HG02943 (cell line): Measurements from ENCODE around the gene CFAP91.

Source experiments
- ATAC-seq: cut with Tn5 transposase; IDR thresholded peaks from one replicate; pipeline ENCODE4 v1.9.1; 2021; ENCODE audit warnings: mild to moderate bottlenecking, low read depth, moderate library complexity; ENCODE audit not compliant: unreplicated experiment

Gene CFAP91

GRCh38 chr3:119702530-119703527, at the start of gene CFAP91:
Gene CFAP91 (plus strand): TSS chr3:119703022. CDS start chr3:119703099, 77 bp downstream.
- peak; percentile 84 for ATAC-seq

- ATAC-seq, result no peak
These were observed 48.9 kb upstream of the CFAP91 start for GRCh38 chr3:119653876-119654275.

GRCh38 chr3:119657887-119658702, 44.7 kb upstream of the CFAP91 start:
- ATAC-seq, result no peak

GRCh38 chr3:119658994-119659393, 43.8 kb upstream of the CFAP91 start:
- no peak for ATAC-seq

- no peak for ATAC-seq
These were observed 43.1 kb upstream of the CFAP91 start for GRCh38 chr3:119659606-119660291.

GRCh38 chr3:119660474-119661440, 42.1 kb upstream of the CFAP91 start, which contains the start of gene POPDC2:
Gene POPDC2 (minus strand): TSS chr3:119660589. CDS start chr3:119660423, 166 bp downstream.
- no peak for ATAC-seq

- ATAC-seq, result no peak
These were observed 40.0 kb upstream of the CFAP91 start for GRCh38 chr3:119662604-119663373.

- ATAC-seq, result no peak
These were observed 38.9 kb upstream of the CFAP91 start for GRCh38 chr3:119663885-119664284.

GRCh38 chr3:119664370-119664769, 38.5 kb upstream of the CFAP91 start:
- no peak for ATAC-seq

GRCh38 chr3:119664850-119665379, 37.9 kb upstream of the CFAP91 start:
- ATAC-seq, result no peak

GRCh38 chr3:119665954-119666559, 36.8 kb upstream of the CFAP91 start:
- ATAC-seq, result no peak

- no peak for ATAC-seq
These were observed 32.8 kb upstream of the CFAP91 start for GRCh38 chr3:119669906-119670570.

GRCh38 chr3:119672776-119673175, 30.0 kb upstream of the CFAP91 start:
- ATAC-seq, result no peak

- ATAC-seq, result no peak
These were observed 28.9 kb upstream of the CFAP91 start for GRCh38 chr3:119673875-119674274.

- ATAC-seq, result no peak
These were observed 27.5 kb upstream of the CFAP91 start for GRCh38 chr3:119675188-119675874.

GRCh38 chr3:119676020-119676419, 26.8 kb upstream of the CFAP91 start:
- ATAC-seq, result no peak
